GM19238 (cell line): ENCODE data around the gene HDDC2.
A peak's percentile ranks its signal among the peaks of the same experiment; 100 is the strongest.

Experiments used
- DNase-seq: peaks from one replicate; pipeline ENCODE4 v3.0.0; 2011; ENCODE audit warnings: low spot score; ENCODE audit not compliant: insufficient read length

The HDDC2 gene

GRCh38 chr6:125301435-125302391 lies at the start of gene HDDC2:
Gene HDDC2, minus strand, starts transcription at chr6:125301967. Its CDS starts 35 bp downstream, at chr6:125301932.
- peak; percentile 62 for DNase-seq

- peak; percentile 13 for DNase-seq
Observed at GRCh38 chr6:125346926-125347563, 45.3 kb upstream of the HDDC2 start.

- DNase-seq = peak; percentile 20
Observed at GRCh38 chr6:125346201-125346925, 44.6 kb upstream of the HDDC2 start.

GRCh38 chr6:125341460-125341859 lies 39.7 kb upstream of the HDDC2 start:
- DNase-seq = no peak

GRCh38 chr6:125340991-125341390 lies 39.2 kb upstream of the HDDC2 start:
- no peak for DNase-seq

GRCh38 chr6:125340175-125340835 lies 38.5 kb upstream of the HDDC2 start:
- no peak for DNase-seq

GRCh38 chr6:125339653-125340052 lies 37.9 kb upstream of the HDDC2 start:
- DNase-seq = no peak

- DNase-seq = no peak
Observed at GRCh38 chr6:125338381-125338780, 36.6 kb upstream of the HDDC2 start.

- no peak for DNase-seq
Observed at GRCh38 chr6:125337706-125338105, 35.9 kb upstream of the HDDC2 start.

- no peak for DNase-seq
Observed at GRCh38 chr6:125332664-125333063, 30.9 kb upstream of the HDDC2 start.

- no peak for DNase-seq
Observed at GRCh38 chr6:125325586-125325985, 23.8 kb upstream of the HDDC2 start.

- no peak for DNase-seq
Observed at GRCh38 chr6:125323376-125323775, 21.6 kb upstream of the HDDC2 start.

GRCh38 chr6:125316621-125317020 lies 14.9 kb upstream of the HDDC2 start:
- no peak for DNase-seq

- no peak for DNase-seq
Observed at GRCh38 chr6:125315548-125315947, 13.8 kb upstream of the HDDC2 start.

GRCh38 chr6:125314009-125314581 lies 12.3 kb upstream of the HDDC2 start:
- DNase-seq = peak; percentile 19

GRCh38 chr6:125312950-125313349 lies 11.2 kb upstream of the HDDC2 start:
- DNase-seq = no peak

- DNase-seq = no peak
Observed at GRCh38 chr6:125312478-125312877, 10.7 kb upstream of the HDDC2 start.

GRCh38 chr6:125310994-125311649 lies 9.4 kb upstream of the HDDC2 start:
- DNase-seq = peak; percentile 5

- no peak for DNase-seq
Observed at GRCh38 chr6:125307964-125308615, 6.3 kb upstream of the HDDC2 start.
